8988T (cell line): ENCODE data around the gene SLC5A1.
"Not testable (repeated sequence)": the region's sequence is repeated elsewhere in the genome, so short reads cannot be mapped to it uniquely, and the experiment has no call there.

ENCODE experiments used
- DNase-seq: peaks from one replicate; pipeline ENCODE4 v3.0.0; 2011

Gene SLC5A1

DNA sequence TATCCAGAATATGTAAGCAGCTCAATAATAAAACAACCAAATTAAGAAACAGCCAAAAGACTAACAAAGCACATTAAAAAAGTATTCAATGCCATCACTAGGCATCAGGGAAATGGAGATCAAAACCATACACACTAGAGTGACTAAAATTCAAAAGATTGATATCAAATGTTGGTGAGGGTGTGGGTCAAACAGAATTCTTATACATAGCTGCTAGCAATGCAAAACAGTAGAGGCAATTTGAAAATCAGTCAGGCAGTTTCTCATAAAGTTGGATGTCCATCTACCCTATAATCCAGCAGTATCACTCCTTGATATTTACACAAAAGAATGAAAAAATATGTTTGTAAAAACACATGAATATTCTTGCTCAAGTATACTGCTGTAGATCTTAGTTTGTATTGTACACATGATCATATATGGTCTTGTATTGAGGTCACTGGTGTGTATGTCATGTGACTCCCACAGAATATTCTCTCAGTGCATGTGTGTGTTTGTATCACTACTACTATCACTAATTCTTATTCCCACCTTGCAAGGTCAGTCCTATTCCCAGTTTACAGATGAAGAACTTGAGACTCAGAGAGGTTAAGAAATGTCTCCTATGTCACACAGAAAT is 54.9 kb downstream of the SLC5A1 start:
- no peak for DNase-seq

DNA sequence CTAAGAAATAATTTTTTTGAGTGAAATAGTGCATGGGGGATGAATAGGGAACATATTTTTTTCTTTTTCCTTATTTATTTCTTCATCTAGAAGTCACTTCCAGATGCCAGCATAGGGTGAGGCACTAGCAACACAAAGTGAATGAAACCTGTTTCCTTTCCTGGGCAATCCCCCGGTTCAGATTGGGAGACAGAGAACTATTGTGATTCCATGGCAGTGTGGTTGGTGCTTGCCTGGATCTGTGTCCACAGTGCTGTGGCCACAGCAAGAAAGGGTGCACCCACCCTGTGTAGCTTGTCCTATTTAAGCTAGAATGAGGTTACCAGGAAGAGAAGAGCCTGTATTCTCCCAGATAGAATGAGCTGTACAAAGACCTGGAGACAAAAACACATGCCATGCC is 57.6 kb downstream of the SLC5A1 start:
- DNase-seq, result no peak

DNA sequence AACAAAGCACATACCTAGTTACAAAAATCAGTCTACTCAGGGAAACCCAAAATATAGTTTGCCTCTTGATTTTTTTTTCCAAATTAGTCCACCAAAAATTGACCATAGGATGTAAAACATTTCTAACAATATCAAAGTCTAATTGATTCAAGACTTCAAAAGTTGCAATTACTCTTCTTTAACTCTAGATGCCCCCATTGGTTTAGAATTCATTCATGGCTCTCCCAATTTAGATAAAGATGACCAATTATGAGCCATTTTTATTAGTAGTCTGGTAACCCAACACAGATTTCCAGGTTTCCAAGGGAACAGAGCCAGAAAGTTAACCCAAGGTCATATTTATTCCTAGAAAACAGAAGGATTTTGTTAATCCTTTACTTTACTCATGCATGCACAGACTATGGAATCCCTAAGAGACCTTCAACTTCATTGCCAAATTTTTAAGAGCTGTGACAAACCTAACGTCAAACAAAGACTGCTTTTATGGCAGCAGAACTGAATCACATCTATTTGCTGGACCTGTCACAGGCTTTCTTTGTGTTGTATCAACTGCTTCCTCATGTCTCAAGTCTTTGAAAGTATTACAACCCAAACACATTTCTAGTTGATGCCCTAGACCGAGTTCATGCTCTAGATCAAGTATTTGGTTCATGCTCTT is 60.7 kb downstream of the SLC5A1 start:
- DNase-seq, result no peak

DNA sequence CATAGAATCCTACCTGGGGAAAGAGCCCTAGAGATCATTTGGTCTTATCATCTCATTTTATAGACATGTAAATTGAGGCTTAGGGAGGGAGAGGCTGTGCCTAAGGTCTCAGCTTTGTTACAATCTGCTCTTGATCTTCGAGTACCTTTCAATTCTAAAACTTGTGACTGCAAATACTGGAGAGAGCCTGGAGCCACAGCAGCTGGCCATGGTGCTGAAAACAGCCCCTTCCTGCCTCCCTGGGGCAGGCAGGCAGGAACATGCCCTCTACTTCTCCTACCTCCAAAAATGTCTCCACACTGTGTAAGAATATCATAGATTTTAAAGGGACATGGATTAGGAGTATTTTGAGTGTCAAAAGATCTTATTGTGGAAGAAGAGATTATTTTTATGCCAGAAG is 63.9 kb downstream of the SLC5A1 start:
- DNase-seq, result no peak

DNA sequence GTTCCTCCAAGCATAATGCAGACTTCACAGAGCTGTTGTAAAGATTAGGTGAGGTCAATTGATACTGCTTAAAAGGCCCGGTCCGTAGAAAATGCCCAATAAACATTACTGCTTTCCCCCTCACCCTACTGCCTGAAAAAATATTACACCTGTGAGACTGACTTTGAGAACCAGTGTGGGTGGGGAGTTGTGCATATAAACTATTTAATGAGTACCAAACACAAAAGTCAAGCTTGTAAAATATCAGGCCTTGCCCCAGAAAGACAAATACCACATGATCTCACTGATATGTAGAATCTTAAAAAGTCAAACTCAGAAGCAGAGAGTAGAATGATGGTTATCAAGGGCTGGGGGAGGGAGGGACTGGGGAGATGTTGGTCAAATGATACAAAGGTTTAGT is 69.3 kb downstream of the SLC5A1 start:
- no peak for DNase-seq

DNA sequence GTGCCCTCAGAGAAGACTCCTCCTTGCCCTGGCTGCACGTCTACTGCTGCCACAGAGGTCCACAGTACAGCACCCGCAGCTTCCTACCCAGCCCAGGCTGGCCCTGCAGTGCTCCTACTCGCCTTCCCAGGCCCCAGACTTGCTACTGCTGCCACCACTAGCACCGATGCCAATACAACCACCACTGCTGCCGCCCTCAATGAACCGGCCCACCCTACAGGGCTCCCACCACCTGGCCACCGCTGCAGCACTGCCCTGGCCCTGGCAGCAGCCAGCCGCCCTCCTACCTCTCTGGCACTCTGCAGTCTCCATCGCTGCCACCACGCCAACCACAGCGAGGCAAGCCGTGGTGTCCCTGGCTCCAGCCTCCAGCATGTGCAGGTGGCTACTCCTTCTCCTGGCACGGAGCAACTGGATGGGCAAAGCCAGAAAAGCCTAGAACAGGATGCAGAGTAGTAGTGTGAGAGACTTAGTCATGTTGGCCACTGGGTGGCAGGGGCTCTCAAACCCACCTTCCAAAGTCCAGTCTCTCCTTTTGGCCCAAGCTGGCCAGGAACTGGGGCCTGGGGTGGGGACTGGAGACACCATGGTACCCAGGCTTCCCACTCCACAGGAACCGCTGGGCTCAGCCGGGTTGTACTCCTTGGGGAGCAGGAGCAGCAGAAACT is 76.6 kb downstream of the SLC5A1 start:
- no peak for DNase-seq

DNA sequence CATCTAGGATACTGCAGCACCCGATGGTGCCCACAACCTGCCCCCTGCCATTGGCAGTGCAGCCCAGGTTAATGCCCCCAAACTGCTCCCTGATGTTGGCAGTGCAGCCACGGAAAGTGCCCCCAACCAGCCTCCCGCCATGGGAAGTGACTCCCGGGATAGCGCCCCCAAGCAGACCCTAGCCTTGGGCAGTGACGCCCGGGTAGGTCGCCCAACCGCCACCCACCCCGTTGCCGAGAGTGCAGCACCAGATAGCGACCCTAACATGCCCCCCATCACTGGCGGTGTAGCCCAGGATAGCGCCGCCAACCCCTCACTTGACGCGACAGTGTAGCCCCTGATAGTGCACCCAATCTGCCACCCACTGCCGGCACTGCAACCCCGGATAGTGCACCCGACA is 77.5 kb downstream of the SLC5A1 start:
- no peak for DNase-seq

DNA sequence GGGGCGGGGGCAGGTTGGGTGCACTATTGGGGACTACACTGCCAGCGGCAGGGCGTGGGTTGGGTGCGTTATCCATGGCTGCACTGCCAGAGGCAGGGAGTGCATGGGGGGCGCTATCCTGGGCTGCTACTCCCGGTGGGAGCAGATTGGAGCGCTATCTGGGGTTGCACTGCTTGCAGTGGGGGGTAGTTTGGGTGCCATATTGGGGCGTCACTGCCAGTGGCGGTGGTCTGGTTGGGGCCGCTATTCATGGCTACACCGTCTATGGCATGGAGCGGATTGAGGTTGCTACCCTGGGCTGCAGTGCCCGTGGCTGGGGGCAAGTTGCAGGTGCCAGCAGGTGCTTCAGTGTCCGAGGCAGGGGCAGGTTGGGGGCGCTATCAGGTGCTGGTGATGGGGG is 79.8 kb downstream of the SLC5A1 start:
- DNase-seq, result no peak

DNA sequence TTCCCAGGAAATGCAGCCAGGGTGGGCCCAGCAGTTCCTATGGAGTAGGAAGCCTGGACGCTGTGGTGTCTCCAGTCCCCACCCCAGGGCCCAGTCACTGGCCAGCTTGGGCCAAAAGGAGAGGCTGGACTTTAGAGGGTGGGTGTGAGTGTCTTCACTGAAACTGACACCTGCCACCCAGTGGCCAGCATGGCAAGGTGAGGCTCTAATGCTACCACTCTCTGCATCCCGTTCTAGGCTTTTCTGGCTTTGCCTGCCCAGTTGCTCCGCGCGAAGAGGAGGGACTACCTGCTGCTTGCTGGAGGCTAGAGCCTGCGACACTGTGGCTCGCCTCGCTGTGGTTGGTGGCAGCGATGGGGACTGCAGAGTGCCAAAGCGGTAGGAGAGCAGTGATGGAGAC is 80.6 kb downstream of the SLC5A1 start:
- no peak for DNase-seq

DNA sequence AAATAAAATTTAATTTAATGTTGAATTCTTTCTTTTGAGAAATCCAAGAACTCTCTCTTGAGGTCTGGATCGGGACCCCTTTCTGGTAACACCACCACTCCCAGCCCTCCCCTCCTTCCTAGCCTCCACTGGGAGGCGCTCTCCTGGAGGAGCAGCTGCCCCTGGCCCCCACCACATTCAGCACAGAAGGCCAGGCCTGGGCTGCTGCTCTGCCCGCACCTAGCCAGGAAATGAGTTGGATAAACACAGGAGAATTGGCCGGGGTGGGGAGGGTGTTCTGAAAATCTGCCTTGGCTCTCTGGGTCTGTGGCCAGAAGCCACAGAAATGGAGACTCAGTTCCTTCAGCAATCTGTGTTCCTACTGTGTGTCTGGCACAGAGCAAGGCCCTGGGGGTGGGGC is 84.8 kb downstream of the SLC5A1 start:
- DNase-seq, result no peak

DNA sequence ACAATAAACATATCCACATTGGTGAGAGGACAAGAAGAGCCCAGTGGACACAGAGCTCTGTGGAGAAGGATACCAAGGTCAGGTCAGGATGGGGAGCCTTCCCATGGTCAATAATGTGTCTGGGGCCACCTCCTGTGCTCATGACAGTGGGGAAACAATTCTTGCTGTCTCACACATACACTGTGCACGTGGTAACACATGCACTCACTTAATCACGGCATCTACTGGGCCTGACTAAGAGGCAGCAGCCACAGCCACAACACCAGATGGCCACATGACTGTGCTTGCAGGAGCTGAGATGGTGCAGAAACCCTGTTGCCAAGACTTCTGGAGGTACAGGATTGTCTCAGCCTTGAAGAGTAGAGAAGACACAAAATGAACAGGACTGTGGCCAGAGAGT is 87.4 kb downstream of the SLC5A1 start:
- DNase-seq, result no peak

DNA sequence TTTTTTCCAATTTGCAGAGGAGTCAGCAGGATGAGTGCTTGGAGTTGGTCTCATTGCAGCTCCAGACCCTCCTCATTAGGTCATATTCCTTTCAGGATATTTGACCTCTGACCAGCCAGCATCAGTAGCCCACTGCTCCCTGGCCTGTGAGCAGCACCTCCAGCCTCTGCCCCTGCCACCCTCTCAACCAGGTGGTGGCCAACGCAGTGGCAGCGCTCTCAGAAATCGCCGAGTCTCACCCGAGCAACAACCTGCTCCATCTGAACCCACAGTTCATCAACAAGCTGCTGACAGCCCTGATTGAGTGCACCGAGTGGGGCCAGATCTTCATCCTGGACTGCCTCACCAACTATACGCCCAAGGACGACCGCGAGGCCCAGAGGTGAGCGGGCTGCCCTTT is 89.1 kb downstream of the SLC5A1 start:
- no peak for DNase-seq

DNA sequence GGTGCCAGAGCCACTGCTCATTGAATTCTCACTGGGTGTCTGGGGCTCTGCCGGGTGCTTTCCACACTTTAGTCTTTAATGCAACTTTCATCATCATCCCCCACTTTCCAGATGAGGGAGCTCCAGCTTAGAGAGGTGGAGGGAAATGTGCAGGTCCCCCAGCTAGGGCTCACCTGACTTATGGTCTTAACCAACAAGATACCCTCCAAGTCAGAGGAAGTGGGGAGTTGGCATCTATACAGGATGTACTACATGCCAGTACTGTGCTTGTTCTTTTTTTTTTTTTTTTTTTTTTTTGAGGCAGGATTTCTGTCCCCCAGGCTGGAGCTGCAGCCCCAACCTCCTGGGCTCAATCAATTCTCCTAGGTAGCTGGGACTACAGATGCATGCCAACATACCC is 89.7 kb downstream of the SLC5A1 start:
- no peak for DNase-seq

DNA sequence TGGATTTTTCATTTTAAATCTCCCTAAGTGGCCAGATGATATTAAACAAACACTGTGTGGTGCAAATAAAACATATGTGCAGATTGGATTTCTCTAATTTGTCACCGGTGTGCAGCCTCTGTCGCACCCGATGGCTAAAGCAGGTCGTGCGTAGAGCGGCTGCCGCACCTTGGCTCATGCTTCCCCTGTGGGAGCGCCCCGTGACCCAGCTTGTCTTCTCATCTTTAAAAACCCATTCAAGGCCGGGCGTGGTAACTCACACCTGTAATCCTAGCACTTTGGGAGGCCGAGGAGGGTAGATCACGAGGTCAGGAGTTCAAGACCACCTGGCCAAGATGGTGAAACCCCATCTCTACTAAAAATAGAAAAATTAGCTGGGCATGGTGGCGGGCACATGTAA is 91.7 kb downstream of the SLC5A1 start:
- not testable (repeated sequence) for DNase-seq

DNA sequence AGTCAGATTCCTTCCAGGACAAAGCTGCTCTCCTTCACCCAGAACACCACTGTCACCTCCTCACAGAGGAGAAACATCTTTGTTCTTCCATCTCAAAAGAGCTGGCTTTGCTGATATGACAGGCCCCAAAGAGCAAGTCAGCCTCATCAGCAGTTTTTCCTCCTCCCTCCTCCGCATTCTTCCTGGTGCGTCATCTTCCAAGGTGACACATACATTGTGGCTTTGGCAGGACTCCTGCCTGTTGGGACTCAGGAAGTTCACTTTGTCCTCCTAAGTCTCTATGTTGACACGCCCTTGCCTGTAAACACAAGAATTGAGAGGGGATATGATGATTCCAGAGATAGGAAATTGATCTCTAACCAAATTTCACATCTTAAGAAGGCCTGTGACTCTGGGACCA is 92.9 kb downstream of the SLC5A1 start:
- DNase-seq, result not testable (repeated sequence)

DNA sequence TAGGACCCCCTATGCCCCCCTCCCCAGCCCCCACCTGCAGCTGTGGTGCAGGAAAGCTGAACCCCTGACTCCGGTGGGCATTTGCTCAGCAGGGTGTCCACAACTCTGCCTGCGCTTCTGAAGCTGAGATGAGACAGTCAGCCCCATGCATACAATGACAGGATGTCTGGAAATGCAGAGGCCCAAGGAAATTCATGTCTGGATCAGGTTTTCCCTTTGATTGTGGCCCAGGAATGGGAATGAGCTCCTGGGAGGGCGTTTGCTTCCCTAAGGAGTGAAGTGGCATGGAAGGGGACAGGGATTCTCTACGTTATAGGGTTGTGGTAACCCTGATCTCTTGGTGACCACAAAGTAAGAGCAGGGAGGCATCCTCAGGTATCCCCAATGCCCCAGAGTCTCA is 93.8 kb downstream of the SLC5A1 start:
- not testable (repeated sequence) for DNase-seq

DNA sequence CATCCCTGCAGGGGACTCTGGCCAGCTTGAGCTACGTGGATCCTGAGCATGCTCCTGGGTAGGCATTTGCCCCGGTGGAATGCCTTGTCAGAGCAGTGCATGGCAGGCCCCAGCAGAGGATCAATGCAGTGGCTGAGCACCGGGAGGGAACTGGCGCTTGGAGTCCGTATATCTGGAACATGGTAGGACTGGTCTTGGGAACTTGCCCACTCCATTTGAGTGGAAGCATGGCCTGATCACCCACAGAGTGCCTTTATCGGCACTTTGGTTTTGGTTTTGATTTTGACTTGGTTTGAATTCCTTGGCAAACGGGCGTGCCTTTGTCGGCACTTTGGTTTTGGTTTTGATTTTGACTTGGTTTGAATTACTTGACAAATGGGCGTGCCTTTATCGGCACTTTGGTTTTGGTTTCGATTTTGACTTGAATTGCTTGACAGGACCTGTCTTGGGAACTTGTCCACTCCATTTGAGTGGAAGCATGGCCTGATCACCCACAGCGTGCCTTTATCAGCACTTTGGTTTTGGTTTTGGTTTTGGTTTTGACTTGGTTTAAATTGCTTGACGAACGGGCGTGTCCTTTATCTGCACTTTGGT is 94.8 kb downstream of the SLC5A1 start:
- not testable (repeated sequence) for DNase-seq

DNA sequence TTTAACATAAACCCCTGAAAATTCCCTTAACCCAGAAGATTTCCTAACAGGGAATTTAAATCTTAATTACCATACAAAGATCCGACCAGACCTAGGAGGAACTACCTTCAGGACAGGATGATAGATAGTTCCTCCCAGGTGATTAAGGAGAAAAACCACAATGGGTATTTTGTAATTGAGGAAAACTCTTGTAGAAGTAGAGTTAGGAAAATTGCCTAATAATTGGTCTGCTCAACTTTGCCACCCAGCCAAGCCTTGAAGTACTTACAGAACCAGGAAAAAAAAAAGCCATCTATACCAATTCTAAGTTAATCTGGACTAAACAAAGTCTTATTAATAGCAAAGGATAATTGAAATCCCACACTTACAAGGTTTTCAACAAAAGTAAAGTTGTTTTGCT is 95.5 kb downstream of the SLC5A1 start:
- DNase-seq, result not testable (repeated sequence)

DNA sequence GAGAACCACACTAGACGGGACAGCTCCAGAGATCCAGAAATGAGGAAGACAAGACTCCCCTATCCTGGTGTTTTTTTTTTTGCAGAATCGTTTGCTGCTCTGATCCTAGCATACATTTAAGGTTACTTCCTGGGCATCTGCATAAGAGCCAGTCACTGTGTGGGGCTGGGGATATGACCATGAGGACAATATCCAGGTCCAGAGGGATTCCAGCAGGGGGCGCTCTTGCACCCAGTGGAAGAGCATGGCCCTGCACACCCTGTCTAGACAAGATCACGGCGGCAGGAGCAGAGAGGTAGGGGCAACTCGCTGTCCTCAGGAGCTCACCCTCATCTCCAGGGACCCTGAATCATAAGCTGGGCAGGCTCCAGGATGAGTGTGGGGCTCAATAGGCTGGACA is 97.6 kb downstream of the SLC5A1 start:
- DNase-seq, result not testable (repeated sequence)

DNA sequence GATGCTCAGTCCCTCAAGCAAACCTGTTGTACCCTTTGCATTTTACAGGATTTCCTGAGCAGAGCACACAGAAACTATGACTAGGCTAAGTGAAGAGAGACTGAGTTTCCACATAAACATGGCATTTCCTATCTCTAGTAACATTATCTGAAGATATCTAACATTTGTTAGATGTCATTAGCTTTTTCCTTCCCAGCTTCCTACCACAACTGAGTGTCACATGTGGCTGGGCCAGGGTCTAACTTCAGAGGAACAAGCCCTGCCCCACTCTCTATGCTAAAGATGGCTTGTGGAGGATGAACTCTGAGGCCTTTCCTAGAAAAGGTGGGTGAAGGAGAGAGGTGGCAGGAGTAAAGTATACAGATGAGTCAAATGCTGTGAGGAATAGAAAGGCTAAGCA is 99.5 kb downstream of the SLC5A1 start:
- no peak for DNase-seq

DNA sequence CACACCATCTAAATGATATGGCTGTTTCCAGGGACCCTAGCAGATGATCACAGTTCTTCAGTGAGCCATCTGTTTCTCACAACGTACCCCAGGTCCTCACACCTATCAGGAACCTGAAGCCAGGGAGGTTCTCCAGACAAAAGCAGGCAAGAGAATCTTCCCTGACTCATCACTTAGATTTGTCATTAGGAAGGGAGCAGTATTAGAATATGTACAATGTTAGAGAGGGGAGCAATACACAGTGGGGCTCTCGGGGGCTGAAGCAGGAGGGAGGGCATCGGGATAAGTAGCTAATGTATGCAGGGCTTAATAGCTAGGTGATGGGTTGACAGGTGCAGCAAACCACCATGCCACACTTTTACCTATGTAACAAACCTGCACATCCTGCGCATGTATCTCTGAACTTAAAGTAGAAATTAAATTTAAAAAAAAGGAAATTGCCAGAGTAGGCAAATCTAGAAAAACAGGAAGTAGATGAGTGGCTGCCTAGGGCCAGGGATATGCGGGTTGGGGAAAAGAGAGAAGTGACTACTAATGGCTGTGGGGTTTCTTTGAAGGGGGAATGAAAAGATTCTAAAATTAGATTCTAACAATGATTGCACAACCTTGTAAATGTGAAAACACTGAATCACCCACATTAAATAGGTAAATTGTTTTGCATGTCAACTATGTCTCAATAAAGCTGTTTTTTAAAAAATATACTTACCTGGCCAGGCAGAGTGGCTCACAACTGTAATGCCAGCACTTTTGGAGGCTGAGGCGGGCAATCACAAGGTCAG is 101.6 kb downstream of the SLC5A1 start:
- no peak for DNase-seq

DNA sequence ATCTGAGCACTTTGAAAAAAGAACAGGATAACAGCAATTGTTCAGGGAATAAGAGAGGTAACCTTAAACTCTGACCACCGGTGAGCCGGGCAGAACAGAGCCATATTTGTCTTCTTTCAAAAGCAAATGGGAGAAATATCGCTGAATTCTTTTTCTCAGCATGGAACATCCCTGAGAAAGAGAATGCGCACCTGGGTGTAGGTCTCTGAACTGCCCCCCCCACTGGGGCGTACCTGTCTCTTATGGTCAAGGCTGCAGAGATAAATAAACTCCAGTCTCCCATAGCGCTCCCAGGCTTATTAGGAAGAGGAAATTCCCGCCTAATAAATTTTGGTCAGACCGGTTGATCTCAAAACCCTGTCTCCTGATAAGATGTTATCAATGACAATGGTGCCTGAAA is 104.1 kb downstream of the SLC5A1 start:
- DNase-seq, result not testable (repeated sequence)

DNA sequence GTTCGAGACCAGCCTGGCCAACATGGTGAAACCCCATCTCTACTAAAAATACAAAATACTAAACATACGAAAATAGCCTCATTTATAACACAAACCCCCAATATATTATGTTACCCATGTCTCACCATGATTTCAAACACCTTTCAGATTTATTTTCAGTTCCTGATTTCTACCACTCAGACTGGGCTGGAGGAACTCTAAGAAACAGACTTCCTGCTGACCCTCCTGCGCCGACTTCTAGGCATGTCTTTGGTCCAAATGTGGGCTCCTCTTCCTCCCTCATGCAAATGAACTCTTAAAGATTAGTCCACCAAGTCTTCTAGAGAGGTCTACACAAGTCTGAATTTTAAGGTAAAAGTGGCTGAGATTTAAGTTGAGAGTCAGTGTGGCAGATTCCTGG is 105.3 kb downstream of the SLC5A1 start:
- not testable (repeated sequence) for DNase-seq
